Astrocyte (in vitro differentiated cells and primary cell): ENCODE measurements around the gene ZSCAN25.

ENCODE experiments used
- CTCF ChIP-seq: IDR thresholded peaks from 2 replicates; pipeline ENCODE4 v1.5.1; 2011; ENCODE audit warnings: low read depth, mild to moderate bottlenecking, inconsistent platforms, low read length, moderate library complexity; ENCODE audit not compliant: insufficient read depth
- EZH2 ChIP-seq: IDR thresholded peaks from 2 replicates; pipeline ENCODE4 v1.6.1; 2012; ENCODE audit warnings: mild to moderate bottlenecking, low read length, inconsistent platforms; ENCODE audit not compliant: insufficient read depth

DNA sequence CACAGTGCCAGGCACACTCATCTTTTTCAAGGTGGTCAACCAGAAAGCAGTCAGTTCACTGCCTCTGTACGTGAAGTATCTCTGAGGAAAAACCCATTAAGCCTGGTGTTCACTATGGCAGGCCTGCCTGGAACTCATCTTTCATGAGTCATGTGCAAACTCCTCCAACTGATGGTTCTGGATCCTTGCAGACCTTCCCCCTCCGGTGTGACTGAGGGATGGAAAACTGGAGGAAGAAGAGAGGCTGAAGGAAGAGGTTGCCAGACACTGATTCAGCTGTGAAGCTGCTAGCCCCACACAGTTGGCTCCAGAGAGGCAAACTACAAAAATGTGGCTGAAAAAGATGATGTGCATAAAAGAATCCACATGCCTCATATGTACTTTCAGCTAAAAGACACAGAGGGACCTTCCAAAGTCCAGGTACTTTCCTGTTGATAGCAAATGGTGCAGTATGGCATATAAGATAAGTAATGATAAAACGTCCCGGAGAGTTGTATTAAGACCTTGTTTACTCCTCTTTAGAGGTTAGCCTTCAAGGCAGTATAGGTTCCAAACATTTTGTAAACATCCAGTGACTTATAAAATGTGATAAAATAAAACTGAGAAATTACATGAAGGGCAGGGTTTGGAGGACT is 60.4 kb downstream of the ZSCAN25 start:
- TF ChIP-seq CTCF (no peak), EZH2 (no peak)
